ENCODE measurements around the gene IGHMBP2.

The IGHMBP2 gene

DNA sequence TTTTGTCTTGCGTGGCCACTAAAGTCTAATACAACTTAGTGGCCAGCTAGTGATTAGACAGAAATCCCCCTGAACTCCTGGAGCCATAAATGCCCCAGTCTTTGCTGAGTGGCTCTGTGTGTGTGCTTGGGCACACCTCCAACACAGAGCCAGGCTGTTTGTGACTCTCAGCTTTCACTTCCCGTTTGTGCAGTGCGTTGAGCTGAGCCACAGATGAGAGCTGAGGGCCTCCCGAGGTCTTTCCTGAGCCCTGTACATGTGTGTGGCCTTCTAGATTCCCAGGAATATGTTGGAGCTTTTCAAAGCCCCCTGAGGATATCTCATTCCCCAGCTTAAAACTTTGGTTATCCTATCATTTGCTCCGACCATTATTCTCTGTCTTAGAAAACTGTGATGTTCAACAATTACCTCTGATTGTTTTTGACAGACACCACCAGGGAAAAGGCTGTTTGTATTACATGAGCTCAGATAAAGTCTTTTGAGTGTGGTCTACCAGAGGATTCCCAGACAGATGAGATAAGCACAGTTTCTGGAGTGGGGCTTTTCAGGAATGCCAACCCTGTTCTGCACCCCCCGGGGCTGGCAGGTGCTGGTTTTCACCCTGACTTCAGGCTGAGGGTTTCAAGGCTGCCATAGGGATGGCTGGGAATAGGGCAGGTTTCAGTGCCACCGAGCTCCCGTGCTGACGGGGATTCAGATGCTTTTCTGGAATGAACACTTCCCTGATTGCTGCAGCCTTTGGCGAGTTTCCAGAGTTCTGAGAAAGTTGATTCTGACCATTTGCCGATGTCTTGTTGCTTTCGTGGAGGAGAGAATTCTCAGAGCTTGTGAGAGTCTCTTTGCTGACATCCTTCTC lies 23.8 kb downstream of the IGHMBP2 start:
- no peak for DNase-seq (ENCODE audit: low spot score)

DNA sequence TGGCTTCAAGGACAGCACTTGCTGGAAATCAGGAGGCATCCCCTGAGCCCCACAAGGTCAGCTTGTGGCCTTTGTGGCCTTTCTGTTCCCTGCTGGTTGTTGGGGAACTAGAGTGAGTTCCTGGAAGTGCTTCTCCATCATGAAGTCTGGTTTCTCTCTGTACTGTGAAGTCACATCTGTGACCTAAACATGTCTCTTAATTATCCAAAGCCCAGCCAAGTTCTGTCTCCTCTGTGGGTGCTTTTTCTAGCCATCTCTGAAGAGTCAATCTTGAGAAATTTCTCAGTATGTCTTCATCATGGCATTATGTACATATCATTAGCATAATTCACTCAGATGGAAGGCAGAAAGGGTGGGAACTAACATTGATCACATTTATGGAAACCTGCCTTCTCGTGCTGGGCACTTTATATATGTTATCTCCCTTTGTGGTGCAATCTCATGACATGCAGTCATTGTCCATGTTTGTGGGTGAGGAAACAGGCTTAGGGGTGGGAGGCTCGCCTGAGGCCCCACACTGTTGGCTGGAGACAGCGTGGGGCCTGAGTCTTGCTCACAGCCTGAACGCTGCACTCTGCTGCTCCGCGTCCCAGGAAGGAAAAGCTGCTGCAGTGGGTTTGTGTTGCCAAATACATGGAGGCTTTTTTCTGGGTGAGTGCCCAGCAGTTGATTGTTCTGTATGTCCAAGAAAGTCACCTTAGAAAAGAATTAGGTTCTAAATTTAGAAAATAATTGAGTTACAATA lies 24.6 kb downstream of the IGHMBP2 start:
- DNase-seq (ENCODE audit: low spot score): no peak

DNA sequence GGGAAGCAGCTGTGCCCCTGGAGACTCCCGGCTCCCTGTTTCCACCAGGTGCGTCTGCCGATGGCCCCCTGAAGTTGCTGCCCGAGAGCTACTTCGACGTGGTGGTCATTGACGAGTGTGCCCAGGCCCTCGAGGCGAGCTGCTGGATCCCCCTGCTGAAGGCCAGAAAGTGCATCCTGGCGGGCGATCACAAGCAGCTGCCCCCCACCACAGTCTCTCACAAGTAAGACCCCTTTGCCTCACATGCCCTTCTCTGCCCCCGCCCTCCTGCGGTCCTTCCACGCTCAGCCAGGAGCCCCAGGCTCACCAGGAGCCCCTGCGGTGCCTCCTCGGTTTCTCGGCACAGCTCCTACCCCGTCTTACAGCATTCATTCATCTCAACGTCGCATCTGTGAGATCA lies 25.4 kb downstream of the IGHMBP2 start:
- no peak for DNase-seq (ENCODE audit: low spot score)

DNA sequence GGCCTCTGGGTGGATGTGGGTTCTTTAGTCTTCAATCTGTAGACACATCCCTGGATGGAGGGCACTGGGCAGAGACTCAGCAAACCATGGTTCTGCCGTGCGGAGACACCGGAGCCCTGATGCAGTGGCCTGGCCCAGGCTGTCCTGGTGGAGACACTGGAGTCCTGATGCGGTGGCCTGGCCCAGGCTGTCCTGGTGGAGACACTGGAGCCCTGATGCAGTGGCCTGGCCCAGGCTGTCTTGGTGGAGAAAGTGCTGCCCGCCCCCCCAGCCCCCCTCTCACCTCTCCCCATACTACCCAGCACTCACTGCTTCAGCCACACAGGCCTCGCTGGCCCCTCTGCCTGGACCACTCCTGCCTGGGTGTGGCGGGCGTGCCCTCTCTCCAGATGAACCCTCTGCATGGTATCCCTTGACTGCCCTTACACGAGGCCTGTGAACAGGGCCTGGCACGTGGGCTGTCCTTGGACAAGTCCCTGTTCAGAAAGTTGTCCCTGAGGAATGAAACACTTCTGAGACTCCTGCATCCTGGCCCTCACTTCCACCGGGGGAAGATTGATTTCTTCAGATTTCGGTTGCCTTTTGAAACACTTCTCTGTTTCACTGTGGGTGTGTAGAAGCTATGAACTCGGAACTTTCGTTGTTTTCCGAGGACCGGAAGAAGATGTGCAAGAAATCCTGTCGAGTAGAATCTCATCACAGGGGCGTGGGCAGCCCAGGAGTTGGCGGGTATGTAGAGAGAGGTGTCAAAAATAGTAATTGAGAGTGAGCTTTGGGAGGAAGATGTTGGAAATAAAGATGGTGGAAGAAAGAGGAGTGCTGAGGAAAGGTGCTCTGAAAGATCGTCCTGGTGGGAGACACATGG lies 26.2 kb downstream of the IGHMBP2 start:
- no peak for DNase-seq (ENCODE audit: low spot score)

DNA sequence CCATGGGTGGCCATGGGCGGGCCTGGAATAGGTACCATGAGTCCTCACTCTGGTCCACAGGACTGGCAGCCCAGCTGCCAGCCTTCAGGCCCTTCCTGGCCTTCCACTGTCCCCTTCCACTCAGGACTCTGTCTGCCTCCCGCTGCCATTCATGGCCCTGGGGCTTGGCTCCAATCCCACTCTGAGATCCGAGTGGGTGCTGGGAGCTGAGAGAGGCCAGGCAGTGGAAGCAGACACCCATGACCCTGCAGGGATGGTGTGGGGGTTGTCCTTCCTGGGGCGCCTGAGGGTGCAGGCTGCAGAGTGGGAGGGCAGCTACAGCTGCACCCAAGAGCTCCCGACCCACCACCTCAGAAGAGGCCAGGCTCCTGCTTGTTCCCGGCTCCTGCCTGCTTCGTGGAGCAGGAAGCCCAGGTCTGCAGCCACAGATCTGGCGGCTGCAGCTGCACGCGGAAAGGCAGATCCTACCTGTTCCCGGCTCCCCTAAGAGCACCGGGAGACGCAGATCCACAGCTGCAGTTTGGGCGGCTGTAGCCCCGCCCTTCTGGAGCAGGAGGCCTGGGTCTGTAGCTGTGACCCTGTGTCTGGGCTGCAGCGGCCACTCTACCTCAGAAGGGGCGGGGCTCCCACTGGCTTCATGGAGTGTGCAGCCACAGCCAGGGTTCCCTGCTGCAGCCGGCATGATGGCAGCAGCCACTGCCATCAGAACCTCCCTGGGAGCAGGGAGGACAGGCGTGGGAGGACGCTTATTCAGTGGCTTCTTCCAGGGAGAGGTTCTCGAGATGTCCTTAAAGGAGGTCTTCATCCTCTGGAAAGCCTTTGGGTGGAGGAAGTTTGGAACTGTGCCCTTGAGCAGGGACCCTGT lies 27.5 kb downstream of the IGHMBP2 start:
- DNase-seq (ENCODE audit: low spot score): no peak

DNA sequence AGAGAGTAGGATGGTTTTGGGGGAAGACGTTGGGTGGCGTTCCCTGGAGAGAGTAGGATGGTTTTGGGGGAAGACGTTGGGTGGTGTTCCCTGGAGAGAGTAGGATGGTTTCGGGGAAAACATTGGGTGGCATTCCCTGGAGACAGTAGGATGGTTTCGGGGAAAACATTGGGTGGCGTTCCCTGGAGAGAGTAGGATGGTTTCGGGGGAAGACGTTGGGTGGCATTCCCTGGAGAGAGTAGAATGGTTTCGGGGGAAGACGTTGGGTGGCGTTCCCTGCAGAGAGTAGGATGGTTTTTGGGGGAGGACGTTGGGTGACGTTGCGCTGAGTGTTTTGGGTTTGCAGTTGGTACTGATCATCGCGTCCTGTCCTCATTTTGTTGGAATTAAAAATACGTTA lies 28.2 kb downstream of the IGHMBP2 start:
- DNase-seq (ENCODE audit: low spot score): no peak

DNA sequence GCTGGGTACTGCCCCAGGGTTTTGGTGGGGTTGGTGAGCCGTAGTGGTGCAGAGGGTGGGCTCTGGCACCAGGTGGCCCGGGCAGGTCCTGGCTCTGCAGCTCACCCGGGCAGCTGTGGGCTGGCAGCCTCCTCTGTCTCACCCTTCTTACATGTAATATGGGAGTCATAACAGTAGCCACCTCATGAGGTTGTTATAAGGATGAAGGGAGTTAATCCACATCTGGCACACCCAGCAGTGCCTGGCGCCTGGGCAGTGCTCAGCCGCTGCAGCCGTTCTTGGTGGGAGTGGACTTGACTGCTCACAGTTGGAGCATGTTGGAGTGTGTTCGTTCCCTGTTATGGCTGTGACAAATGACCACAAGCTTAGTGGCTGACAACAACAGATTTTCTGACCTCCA lies 28.7 kb downstream of the IGHMBP2 start:
- DNase-seq (ENCODE audit: low spot score): no peak

DNA sequence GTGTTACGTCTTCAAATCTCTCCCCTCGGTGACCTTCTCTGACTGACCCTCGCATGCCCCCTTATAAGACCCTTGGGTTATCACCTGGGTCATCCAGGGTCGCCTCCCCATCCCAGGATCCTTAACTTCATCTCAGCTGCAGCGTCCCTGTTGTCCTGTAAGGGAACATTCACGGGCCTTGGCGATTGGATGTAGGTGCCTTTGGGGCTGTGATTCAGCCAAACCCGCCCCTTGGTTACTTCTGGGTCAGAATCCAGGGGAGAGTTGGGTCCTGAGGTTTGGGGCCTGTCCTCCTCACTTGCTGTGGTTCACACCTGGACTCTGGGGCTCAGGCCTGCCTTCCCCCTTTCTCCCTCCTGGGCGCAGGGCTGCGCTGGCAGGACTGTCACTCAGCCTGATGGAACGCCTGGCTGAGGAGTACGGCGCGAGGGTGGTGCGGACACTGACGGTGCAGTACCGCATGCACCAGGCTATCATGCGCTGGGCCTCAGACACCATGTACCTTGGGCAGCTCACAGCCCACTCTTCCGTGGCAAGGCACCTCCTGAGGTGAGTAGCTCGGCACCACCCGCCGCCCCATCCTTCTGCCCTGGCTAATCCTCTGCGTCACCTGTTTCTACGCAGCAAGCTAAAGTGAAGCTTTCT lies 29.4 kb downstream of the IGHMBP2 start:
- no peak for DNase-seq (ENCODE audit: low spot score)

DNA sequence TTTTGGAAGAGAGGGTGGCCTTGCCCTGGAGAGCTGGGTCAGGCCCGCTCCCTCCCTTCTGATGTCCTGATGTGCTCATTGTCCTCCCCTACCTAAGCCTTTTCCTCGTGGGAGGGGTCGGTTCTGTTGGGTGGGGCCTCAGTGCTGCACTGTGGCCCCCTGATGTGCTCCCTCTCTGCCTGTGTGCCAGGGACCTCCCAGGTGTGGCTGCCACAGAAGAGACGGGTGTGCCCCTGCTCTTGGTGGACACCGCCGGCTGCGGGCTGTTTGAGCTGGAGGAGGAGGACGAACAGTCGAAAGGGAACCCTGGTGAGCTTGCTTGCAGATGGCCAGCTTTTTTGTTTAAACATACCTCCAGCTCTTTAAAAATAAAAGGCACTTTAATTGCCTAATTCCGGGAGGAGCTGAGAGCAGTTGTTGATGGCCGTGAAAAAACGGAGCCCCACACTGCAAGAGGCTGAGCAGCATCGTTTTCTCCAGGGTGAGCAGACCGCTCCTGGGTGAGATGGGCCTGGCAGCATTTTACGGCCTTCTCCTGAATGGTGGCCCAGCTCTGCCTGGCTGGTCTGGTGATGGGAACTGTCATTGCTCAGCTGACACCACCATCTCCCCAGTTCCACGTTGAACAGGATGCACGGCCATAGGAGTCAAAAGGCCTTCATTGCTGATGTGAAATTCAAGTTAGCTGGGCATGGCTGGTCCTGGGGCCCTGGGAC lies 30.1 kb downstream of the IGHMBP2 start:
- no peak for DNase-seq (ENCODE audit: low spot score)

DNA sequence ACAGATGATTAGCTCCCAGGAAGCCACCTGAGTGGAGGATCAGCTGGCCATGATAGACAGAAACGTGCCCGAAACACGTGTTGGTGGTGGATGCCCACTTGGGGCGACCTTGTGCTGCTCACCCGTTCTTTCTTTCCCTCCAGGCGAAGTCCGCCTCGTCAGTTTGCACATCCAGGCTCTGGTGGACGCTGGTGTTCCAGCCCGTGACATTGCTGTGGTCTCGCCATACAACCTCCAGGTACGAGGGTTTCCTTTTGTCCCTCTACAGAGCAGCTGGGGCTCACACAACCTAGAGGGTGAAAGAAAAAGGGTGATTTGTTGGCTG lies 30.6 kb downstream of the IGHMBP2 start:
- no peak for DNase-seq (ENCODE audit: low spot score)

DNA sequence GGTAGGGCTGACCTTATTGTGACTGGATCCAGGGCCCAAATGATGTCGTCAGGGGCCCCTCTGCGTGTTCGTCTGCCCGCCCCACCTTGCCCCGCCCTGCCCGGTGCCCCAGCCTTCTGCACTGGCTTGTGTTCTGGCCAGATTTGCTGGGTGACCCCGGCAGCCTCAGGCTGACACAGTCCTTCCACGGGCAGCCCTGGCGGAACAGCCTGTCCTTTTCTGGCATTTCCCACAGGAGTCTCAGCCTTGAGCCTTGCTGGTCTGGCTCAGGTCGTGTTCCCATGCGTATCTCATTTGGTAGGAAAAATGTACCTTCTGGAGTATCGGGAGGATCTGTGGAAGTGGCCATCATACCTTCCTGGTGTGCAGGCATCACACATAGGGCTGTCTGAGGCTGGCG lies 31.0 kb downstream of the IGHMBP2 start:
- no peak for DNase-seq (ENCODE audit: low spot score)

DNA sequence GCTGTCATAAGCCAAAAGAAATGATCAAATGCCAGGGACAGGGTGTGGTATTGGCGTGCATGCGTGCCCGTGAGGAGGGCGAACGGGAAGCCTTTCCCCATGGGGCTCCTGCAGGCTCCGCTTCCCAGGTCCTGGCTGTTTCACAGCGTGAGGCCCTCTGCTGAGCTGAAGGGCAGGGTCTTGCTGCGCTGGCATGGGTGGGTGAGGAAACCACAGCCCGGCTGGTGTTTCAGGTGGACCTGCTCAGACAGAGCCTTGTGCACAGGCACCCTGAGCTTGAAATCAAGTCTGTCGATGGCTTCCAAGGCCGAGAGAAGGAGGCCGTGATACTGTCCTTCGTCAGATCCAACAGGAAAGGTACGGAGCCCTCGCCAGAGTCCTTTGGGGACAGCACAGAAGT lies 31.4 kb downstream of the IGHMBP2 start:
- no peak for DNase-seq (ENCODE audit: low spot score)

DNA sequence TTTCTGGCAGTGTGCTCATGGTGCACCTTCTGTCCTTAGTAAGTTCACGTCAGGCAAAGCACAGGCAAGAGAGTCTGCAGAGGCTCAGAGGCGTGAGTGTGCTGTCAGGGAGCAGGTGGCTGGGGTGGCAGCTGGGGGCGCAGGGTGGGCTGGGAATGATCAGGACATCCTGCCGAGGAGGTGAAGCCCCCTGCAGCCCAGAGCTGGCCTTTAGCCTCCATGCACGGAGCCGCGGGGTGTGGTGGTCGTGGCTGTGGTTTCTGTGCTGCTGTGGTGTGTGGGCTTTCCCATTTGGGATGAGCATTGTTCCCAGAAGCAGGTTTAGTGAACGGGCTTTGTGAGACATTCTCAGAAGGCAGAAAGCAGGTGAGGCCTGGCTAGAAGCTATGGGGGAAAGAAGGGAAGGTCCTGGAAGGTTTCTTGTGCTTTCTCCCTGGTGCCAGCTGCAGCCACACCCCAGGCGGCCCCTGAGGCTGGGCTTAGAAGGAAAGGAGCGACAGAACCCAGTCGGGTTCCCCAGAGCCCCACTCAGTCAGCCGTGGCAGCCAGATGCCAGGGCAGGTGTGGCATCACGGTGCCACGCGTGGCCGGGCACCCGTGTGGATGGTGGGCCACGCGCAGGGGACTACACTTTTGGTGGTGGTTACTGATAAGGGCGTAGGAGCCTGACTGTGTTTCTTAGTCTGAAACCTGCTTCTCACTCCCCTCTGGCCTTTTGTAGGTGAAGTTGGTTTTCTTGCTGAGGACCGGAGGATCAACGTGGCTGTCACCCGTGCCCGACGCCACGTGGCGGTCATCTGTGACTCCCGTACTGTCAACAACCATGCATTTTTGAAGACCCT lies 32.0 kb downstream of the IGHMBP2 start:
- no peak for DNase-seq (ENCODE audit: low spot score)

DNA sequence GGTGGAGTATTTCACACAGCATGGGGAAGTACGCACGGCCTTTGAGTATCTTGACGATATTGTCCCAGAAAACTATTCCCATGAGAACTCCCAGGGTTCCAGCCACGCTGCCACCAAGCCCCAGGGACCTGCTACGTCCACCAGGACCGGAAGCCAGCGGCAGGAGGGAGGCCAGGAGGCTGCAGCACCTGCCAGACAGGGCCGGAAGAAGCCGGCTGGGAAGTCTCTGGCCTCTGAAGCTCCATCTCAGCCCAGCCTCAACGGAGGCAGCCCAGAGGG lies 32.6 kb downstream of the IGHMBP2 start:
- no peak for DNase-seq (ENCODE audit: low spot score)

DNA sequence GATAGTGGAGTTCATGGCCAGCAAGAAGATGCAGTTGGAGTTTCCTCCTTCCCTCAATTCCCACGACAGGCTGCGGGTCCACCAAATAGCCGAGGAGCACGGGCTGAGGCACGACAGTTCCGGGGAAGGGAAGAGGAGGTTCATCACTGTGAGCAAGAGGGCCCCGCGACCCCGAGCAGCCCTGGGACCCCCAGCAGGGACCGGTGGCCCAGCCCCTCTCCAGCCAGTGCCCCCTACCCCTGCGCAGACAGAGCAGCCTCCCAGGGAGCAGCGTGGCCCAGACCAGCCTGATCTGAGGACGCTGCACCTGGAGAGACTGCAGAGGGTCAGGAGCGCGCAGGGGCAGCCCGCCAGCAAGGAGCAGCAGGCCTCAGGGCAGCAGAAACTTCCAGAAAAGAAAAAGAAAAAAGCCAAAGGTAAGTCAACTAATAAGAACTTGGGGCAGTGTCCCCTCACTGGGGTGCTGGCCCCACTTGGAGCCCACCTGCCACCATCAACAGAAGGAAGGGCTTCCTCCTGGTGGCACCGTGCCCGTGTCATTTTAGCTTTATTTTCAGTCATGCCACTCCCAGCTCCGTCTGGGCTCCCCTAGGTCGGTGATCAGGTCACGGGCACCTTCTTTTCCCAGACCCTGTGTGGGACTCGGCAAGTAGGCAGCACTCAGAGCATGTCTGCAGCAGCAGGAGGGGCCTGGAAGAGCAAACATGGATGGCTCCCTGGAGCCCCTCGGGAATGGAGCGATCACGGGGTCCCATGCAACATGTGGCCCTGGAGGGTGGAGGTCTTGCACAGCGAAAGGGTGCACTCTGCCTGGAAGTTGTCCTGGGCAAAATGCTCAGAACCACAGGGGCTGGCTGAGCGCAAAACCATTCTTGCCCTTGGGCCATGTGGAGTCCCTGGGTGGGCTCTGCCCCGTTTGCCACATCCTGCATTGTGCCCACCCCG lies 33.3 kb downstream of the IGHMBP2 start:
- DNase-seq (ENCODE audit: low spot score): no peak

DNA sequence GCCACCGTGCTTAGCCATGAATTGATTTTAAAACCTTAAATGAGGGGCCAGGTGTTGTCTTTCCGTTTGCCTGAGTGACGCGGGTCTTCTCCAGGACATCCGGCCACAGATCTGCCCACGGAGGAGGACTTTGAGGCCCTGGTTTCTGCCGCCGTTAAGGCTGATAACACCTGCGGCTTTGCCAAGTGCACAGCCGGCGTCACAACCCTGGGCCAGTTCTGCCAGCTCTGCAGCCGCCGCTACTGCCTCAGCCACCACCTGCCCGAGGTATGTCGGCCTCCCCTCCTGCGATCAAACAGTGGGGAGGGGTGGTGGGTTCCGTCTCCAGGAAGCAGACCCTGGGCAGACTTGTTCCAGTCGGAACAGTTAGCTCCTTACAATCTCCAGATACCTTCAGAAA lies 34.4 kb downstream of the IGHMBP2 start:
- no peak for DNase-seq (ENCODE audit: low spot score)

DNA sequence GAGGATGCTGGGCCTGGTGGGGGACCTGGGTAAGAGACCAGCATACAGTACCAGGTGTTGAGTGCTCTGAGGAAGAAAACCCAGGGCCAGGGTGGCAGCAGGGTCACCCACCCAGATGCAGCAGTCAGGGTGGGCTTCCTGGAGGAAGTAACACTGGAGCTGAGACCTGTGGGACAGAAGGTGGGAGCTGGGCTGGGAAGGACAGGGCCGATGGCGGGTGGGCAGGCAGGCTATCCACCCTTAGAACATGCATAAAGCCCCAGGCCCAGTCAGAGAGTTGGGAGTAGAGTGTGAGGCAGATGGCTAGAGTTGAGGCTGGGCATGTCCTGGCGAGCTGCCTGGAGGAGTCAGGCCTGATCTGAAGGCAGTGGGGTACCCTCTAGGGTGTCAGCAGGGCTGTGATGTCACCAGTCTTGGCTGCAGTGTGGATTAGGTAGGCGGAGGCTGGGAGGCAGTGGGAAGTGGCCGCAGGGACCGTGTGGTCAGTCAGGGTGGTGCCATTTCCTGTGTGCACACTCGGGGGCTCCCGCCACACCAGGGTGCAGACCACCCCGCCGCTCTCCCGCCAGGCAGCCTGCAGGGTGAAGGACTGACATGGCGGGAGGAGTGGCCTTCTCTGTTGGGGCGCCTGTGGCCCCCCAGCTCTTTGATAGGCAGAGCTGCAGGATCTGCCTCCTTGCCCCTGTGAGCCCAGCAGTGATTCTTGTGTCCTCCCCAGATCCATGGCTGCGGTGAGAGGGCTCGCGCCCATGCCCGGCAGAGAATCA lies 35.3 kb downstream of the IGHMBP2 start:
- DNase-seq (ENCODE audit: low spot score): no peak

Measured in CD4-positive, alpha-beta T cell treated with Interleukin-2 at 100 ng/mL for 4 hours (primary cell).